GM19372 (cell line): Measurements from ENCODE around the gene FAAP20.

Experiments used
- ATAC-seq: cut with Tn5 transposase; IDR thresholded peaks from one replicate; pipeline ENCODE4 v1.9.1; 2021; ENCODE audit warnings: mild to moderate bottlenecking, low read depth, moderate library complexity; ENCODE audit not compliant: unreplicated experiment

FAAP20 gene, protein sequence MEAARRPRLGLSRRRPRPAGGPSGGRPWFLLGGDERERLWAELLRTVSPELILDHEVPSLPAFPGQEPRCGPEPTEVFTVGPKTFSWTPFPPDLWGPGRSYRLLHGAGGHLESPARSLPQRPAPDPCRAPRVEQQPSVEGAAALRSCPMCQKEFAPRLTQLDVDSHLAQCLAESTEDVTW

DNA sequence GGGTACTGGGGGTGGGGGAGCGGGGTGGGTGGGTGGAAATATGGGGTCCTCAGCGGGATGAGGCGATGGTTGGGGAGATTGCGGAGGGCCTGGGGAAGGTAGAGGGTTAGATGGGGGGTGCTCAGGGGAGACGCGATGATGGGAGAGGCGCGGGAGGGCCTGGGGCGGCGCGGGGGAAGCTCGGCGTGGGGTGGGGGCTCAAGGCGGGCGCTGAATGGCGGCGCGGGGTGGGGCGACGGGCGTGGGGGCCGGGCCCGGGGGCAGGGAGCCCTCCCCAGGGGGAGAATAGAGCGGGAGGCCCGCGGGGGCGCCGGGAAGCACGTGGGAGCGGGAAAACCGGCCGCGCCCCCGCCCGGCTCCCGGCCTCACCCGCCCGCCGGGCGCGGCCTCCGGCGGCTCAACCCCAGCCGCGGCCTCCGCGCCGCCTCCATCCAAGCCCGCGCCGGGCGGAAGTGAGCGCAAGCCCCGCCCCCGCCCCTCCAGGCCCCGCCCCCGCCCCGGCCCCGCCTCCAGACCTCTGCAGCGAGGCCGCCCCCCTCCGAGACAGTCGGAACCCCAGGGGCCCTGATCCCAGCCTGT is at the start of gene FAAP20:
FAAP20 (minus strand) TSS at position 454 of the 579 bp plus-strand sequence; CDS start at position 431, 23 bp downstream.
- peak; percentile 41 for ATAC-seq

DNA sequence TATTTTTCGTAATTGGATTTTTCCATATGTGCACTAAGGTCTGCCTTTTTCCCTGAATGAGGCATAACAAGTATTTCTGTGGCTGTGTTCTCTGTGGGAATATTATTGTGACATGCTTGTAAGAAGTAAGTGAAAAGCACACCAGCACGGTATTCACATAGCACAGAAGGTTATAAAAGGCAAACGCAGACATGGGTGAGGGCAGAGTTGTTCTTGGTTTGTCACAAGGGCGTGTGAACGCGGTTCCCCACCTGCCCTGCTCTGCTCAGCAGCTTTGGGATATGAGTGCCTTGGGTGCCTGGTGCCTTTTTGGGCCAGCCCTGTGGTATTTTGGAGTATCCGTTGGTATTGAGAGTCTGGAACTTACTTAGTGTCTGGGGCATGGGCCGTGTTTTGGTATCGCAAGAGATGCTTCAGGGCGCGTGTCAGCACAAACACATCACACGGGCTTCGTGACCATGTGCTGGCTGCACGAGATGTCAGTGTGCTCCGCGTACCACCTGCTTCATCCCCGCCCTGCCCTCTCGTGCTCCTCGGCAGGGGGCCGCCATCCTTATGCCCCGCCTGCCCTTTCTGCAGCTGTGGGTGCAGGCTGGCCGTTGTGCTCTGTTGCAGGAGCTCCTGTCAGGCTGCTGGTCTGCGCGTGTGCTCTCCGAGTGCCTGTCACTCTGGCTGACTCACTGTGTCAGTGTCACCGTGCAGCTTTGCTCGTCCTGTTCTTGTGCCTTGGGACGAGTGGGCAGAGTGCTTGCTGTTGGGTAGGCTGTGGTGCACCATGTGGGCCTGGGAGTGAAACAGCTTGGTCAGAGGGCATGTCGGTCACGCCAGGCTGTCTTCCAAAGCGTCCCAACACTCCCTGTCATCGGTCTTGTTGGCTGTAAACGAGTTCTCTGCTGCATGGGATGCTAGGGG is 48.5 kb upstream of the FAAP20 start:
- no peak for ATAC-seq

DNA sequence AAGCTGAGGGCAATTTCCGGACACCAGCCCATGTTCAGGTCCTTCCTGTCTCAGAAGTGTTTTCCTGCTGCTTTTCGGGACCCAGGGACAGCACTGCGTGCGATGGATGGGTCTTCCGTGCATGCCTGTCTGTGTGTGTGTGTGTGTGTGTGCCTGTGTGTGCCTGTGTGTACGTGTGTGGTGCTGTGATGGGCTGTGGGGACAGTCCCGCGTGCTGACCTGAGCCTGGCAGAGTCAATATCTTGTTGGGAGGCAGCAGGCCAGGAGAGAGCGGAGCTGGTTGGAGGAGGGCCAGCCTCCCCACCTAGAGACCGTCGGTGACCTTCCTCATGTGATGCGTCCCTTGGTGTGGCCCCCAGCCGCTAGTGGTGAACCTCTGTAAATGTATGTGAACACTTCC is 47.2 kb upstream of the FAAP20 start:
- ATAC-seq, result no peak

DNA sequence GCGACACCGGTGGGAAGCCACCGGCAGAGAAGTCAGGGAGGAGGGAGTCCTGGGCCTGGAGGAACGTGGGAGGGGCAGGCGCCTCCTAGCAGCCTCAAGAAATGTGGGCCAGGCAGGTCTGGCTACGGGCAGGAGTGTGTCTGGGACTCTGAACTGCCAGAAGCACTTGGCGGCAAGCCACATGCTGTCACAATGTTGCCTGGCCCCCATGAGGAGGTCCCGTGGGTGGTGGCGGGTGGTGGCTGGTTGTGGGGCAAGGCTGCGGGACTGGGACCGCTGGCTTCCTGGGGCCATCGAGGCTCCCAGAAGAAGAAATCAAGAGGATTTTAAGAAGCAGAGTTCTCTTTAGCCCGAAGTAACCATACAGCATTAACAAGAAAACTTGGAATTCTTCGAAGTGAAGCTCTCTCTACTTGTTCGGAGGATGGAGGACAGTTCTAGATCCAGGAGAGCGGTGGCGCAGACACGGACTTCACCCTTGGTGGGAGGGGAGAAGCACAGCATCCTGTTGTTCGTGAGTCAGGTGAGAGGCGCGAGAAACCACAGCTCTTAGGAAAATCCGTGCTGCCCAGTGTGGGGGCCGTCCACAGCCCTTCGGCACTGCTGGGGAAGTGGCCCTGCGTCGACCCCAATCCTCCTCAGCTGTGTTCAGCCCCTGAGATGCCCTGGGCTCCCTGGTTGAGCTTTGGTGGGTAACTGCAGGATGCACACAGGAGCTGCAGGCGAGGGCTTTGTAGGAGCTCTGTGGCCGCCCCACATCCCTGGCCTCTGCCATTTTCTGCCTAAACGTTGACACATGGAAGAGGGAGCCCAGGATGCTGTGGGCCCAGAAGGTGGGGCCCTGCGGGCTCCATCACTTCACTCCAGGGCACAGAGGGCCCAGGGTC is 45.9 kb upstream of the FAAP20 start:
- no peak for ATAC-seq

DNA sequence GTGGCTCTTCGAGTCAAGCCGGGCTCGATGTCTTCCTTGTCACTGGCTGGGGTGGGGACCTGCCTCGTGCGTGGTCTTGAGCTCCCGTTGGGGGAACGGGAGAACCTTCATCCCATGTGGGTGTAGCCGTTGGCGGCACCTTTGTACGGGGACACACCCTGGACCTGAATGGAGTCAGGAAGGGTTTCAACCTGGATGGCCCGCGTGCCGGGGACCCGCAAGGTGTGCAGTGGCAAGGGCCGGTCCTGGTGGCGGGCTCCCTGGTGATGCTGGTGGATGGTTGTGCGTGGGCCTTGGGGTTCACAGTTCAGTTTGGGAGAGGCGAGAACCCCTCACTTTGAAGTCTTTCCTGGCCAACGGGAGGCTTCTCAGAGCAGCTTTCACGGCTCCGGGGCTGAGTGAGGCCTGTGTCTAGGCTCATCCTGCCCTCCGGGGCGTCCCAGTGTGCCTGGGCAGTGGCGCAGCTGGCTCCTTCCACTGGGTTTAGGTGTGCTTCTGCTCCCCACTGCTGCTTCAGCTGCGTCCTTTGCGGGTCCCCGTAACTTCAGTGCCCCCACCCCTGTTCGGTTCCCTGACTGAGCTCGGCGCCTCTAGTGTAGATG is 44.9 kb upstream of the FAAP20 start:
- no peak for ATAC-seq

DNA sequence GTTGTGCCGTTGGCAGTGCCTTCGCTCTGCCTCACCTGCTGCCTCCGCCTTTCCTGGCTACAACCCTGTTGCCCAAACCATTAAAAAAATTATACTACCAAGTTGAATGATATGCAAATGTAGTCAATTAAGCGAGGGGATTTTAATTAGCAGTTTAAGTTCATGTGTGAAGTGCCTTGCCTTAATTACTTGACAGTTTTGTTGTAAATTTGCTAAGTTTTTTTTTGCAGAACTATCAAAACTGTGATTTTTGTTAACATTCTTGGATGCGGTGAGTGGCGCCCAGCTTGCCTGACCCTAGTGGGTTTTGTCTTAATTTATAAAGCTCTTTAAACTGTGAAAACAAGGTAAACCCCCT is 44.4 kb upstream of the FAAP20 start:
- ATAC-seq, result no peak

DNA sequence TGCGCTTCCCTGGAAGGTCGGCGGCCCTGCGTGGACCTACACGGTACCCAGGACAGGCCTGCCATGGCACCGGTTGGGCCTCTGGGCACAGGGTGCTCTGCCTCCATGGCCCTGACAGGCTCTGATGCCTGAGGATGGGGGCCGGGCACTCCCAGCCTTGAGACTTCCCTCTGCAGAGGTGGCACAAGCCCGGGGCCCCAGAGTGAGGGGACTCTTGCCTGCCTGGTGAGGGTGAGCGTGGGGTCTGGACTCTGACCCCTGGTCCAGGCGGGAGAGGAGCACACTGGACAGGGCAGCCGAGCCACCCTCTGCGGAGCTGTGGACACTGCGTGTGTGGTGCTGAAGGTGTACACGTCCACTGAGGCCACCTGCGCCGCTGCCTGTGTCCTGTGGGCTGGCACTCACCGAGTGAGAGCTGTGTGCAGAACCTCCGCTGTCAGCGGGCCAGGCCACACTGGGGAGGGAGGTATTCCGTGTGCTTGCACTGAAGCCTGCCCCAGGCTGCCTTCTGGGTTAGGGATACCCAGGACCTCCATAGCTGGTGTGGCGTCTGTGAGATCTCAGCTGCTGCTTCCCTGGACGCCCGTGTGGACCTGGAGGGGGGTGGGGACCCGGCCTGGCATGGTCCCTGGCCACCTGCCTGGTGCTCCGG is 43.9 kb upstream of the FAAP20 start:
- ATAC-seq, result no peak

DNA sequence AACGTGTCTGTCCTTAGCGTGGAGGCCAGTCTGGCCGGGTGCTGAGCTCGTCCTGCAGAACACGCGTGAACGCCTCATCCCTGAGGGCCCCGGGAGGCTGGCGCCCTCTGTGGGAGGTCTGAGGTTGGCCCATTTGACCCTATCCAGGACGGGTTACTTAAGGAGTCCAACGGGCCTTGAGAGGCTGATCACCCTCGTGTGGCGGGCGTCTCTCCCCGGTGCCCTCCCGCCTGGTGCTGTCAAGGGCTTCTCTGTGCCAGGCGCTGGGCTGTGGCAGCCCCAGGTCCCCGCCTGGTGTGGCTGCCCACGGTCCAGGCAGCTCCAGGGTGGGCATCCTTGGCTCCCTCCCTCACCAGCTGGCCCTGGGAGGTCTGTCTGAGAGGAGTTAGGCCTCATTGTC is 43.2 kb upstream of the FAAP20 start:
- ATAC-seq, result no peak

DNA sequence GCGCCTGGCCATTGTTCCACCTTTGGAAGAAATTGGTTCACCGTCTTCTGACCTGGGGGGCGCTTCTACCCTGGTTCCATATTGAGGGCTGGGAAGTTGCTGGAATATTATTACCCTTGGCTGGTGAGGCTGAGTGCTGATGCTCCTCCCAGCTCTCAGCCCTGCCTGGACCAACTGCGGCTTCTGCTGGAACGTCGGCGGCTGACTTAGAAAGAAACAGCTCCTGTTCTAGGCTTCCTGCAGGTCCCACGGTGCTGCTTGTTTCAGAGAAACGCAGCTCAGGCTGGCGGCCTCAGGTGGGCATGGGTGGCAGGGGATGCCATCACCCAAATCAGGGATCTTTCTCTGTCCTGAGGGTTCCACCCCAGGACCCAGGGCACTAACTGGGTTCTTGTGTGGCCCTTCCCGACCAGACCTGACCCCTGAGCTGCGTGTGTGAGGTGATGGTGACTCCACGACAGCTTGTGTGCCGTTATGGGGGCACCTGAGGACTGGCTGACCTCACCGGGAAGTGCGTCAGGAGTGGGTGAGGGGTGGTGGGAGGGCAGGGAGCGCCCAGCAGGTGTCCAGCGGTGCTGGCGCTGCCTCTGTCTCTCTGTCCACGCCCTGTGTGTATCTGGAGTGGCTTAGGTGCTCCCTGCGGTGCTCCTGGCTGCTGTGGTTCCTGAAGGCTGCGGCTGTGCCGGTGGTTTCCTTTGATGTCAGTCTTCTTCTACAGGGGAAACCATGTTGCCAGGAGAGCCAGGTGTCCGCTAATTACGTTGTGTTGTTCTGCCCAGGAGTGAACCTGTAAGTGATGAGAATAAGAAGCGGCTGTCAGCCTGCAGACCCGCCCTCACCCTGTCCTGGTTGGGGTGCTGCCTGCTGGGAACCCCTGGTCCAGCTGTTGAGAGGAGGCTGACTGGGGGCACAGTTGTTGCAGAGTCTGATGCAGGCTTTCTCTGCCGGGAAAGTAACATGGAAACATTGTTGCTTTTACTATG is 42.4 kb upstream of the FAAP20 start:
- ATAC-seq, result no peak

DNA sequence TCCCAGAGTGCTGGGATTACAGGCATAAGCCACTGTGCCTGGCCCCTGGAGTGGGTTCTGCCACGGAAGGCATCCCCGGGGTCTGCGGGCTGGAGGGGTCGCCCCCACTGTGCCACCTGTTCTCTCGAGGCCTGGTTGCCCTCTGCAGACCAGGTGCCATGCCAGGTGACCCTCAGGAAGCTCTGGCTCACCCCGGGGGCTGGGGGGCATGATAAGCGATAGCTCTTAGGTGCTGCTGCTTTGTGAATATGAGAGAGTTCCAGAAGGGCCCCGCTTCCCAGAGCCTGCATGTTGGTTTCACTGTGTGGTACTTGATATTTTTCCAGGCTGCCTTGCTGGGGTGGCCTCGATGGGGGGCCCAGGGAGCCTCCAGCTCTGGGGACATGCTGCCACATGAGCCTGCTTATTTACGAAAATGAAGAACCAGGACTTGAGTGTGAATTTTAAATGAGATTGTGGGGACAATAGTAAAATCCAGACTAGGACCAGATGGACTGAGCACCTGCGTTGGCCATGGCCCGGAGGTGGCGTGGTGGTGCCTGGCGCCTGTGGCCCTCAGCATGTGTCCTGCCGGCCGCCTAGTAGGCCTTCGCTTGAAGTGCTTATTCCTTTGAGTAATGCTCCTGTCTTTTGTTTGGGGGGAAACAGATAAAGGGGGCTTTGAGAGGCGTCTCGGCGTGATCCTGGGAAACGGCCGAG is 40.9 kb upstream of the FAAP20 start:
- ATAC-seq, result no peak

DNA sequence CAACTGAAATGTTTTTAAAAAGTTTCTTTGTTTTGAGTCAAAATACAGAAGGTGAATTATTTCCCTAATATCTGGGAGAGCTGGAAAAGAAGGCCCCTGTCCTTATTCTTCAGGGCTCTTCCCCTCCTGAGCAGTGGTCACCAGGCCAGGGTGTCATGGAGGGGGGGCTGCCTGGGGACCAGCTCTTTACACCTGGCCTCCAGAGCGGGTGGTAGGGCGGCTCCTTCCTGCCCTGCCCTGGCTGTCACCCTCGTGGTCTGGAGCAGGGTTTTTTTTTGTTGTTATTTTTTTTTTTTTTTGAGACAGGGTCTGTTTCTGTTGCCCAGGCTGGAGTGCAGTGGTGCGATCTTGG is 40.2 kb upstream of the FAAP20 start:
- ATAC-seq, result no peak

DNA sequence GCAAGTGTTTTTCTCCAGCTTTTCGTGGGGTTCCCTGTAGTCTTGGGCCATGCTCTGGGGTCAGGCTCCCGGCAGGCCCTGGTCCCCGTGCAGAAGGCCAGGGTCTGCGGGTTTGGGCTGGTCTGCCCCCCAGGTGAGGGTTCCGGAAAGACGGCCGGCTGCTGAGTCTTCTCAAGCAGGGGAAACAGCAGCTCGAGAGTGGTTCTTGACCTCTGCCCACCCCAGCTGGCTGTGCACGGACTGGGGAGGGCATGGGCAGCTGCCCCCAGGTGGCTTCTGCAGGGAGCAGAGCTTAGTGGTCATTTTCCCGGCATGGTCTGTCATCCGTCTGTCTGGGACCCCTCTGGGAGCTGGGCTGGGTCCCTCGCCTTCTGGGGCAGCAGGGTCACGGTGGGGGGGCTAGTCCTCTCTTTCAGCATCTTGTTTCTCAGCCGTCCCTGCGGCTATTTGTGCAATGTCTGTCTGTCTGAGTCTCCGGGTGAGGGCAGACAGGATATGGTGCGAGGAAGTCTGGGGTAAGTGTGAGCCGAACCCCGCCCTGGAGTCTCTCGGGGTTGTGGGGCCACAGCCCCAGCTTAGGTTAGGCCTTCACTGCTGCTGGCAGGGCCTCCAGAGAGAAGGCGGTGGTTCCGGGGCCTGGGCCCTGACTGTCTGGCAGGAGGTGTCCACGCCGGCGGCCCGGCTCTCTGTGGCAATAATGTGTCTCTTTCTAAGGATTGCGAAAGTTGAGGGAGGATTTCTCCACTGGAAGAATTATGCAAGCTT is 39.6 kb upstream of the FAAP20 start:
- ATAC-seq, result no peak

DNA sequence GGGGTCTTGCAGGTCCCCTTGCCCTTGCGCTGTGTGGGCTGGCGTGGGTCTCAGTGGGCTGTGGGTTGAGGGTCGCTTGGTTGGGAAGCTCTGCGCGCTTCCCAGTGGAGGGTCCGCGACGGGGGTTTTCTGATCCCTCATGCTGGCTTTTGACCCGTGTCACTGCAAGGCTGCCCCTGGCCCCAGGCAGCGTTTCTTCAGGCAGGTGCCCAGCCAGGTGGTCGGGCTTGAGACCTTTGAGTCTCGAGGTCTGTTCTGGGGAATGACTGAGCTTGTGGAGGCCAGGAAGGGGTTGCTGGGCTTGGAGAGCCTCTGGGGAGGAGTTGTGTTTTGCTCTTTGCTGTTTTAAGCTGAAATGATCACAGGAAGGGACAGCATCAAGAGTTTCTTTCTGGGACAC is 38.9 kb upstream of the FAAP20 start:
- ATAC-seq, result no peak

DNA sequence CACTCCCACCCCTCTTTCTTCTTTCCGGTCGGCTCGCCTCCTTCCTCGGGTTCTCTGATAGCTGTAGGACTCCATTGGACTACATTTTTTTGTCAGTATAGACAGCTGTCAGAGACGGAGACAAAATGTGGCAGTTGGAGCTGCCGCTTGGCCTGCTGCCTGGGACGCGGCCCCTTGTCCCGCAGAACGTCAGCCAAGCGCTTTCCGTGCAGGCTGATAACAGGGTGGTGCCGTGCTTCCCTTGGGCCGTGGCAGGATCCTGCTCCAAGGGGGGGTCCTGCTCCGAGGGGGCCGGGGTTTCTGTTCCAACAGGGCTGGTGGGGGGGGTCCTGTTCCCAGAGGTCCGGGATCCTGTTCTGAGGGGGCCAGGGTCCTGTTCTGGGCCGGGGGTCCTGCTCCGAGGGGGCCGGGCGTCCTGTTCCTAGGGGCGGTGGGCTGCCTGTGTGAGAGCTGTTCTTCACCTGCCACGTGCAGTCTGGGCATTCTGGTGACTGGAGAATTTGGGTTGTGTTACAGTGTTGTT is 38.4 kb upstream of the FAAP20 start:
- ATAC-seq, result no peak

DNA sequence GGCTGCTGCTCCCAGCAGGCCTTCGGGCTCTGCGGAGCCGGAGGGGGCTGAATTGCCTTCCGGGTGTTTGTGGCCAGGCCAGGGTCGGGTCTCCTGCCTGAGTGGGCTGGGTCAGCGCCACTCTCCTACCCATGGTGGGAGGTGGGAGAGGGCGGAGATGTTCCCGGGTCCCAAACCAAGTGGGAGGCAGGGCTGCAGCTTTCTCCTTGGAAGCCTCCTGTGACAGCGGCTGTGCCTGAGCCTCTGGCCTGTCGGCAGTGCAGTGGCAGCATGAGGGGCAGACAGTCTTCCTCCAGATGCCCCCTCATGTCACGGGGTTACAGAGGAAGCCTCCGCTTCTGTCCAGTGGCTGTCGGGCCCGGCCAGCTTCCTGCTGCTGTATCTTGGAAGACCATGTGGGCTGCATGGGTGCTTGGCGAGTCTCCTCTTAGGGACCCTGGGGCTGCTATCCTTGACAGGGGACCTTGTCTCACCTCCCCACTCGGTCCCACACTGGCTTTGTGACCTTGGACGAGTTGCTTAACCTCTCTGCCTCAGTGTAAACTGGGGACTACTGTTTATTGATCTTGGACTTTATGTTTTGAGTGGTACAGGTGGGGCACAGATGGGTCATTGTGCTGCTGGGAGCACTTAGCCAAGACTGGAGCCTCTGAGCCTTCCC is 37.8 kb upstream of the FAAP20 start:
- ATAC-seq, result no peak

DNA sequence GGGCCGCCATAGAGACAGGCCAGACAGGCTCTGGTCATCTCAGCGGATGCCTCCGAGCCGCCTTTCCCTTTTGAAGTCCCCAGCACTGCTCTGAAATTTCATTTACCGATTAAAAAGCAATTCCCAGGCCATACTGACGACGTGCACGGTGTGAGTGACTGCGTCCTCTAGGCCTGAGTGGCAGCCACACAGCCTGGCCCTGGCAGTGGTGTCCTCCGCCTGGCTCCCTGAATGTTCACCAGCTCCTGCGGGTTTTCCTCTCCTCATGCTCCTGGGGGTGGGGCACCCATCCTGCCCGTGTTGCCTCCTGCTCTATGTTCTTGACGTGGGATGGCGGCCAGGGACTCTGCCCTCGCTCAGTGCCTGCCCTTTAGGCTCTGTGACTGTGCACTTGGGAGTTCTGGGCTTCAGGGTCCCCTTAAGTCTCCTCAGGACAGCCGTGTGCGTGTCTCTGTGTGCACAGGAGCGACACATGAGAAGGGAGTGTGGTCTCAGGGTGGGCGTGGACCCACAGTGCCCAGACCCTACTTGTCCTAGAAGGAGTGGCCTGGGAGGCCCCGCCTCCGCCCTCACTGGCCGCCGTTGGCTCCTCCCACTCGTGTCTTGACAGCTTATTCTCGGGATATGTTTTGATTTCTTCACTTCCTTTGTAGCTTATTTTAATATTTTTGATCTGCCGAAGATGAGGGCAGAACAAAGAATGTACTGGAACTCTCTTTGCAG is 37.1 kb upstream of the FAAP20 start:
- ATAC-seq, result no peak
